DOHH2 (cell line): ENCODE data around the gene TTC39C.
A peak's percentile ranks its signal among the peaks of the same experiment; 100 is the strongest.

Source experiments
- H3F3A ChIP-seq: fragments of 200-600 bp; sonication (generic), shearing (Covaris generic); 2 replicates; pipeline ENCODE4 v1.6.0; 2016; ENCODE audit warnings: antibody characterized with exemption, mild to moderate bottlenecking; ENCODE audit not compliant: control insufficient read depth, insufficient read depth
- H3K27ac ChIP-seq: fragments of 200-600 bp; sonication (generic); 2 replicates; pipeline ENCODE4 v1.5.1; 2014; ENCODE audit warnings: low read depth, mild to moderate bottlenecking, low read length, moderate library complexity
- H3K27me3 ChIP-seq: fragments of 200-600 bp; sonication (generic); 2 replicates; pipeline ENCODE4 v1.6.1; 2014; ENCODE audit warnings: mild to moderate bottlenecking, low read length, mixed read lengths; ENCODE audit not compliant: control insufficient read depth
- H3K36me3 ChIP-seq: fragments of 200-600 bp; sonication (generic); 2 replicates; pipeline ENCODE4 v1.6.1; 2014; ENCODE audit warnings: mild to moderate bottlenecking, low read length, moderate library complexity, mixed read lengths; ENCODE audit not compliant: control insufficient read depth
- H3K4me1 ChIP-seq: fragments of 200-600 bp; sonication (generic); 2 replicates; pipeline ENCODE4 v1.6.1; 2014; ENCODE audit warnings: mild to moderate bottlenecking, low read length, mixed read lengths; ENCODE audit not compliant: control insufficient read depth
- H3K4me2 ChIP-seq: fragments of 200-600 bp; sonication (generic); 2 replicates; pipeline ENCODE4 v1.6.0; 2014; ENCODE audit warnings: mild to moderate bottlenecking, low read length, moderate library complexity
- H3K4me3 ChIP-seq: fragments of 200-600 bp; sonication (generic); 2 replicates; pipeline ENCODE4 v1.5.1; 2014; ENCODE audit warnings: mild to moderate bottlenecking, low read length, mixed read lengths
- H3K79me2 ChIP-seq: fragments of 200-600 bp; sonication (generic); 2 replicates; pipeline ENCODE4 v1.6.1; 2014; ENCODE audit warnings: mild to moderate bottlenecking, low read length, mixed read lengths; ENCODE audit not compliant: control insufficient read depth
- H3K9me2 ChIP-seq: fragments of 200-600 bp; sonication (generic); replicated peaks from 2 replicates; pipeline ENCODE4 v1.6.1; 2014; ENCODE audit warnings: mild to moderate bottlenecking, low read length, mixed read lengths; ENCODE audit not compliant: control insufficient read depth
- H3K9me3 ChIP-seq: fragments of 200-600 bp; sonication (generic); 2 replicates; pipeline ENCODE4 v1.6.1; 2014; ENCODE audit warnings: antibody characterized with exemption, low read length, mixed read lengths; ENCODE audit not compliant: control insufficient read depth, insufficient read depth
- H4K20me1 ChIP-seq: fragments of 200-600 bp; sonication (generic); 2 replicates; pipeline ENCODE4 v1.6.0; 2014; ENCODE audit warnings: low read depth, mild to moderate bottlenecking, antibody characterized with exemption, low read length, moderate library complexity; ENCODE audit not compliant: control insufficient read depth, insufficient read depth
- EZH2phosphoT487 ChIP-seq: fragments of 200-600 bp; sonication (generic); IDR thresholded peaks from 2 replicates; pipeline ENCODE4 v1.6.1; 2017; ENCODE audit warnings: borderline replicate concordance, mild to moderate bottlenecking, antibody characterized with exemption, low read length, moderate library complexity, mixed read lengths
- TF ChIP-seq, protein P1 (sequence below): fragments of 200-600 bp; sonication (generic); IDR thresholded peaks from one replicate; pipeline ENCODE4 v1.5.1; 2014; ENCODE audit warnings: antibody characterized with exemption, mild to moderate bottlenecking, low read depth, low read length; ENCODE audit not compliant: poor library complexity, severe bottlenecking

Gene TTC39C

DNA sequence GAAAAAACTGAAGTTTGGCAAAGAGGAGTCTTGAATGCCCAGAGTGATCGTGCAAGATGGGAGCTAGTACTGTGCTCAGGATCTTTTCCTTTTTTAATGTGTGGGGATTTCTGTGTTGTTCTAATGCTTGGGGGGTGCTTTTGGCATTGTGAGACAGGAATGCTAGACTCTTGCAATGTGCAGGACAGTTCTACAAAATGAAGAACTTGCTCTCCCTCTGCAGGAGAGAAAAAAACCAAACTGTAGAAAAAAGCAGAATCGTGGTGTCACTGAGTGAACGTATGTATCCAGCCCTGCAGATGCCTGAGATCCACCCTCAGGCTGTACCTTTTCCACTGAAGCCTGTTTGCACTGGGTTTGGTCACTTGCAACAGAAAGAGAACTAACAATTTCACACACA, 12.1 kb upstream of the TTC39C start:
- H3K36me3 ChIP-seq = no peaks in the 10 kb centered on the region
- TF ChIP-seq EZH2phosphoT487 = no peak
- H3K4me3 ChIP-seq = no peak overlapping the region
- H3K79me2 ChIP-seq = no peaks in the 10 kb centered on the region
- no peaks in the 10 kb centered on the region for H3K9me3 ChIP-seq
- no peaks in the 10 kb centered on the region for H3F3A ChIP-seq
- H4K20me1 ChIP-seq = no peaks in the 10 kb centered on the region
- H3K27me3 ChIP-seq = no peaks in the 10 kb centered on the region
- H3K4me1 ChIP-seq = peaks cover 35% of the 10 kb centered on the region
- H3K9me2 ChIP-seq = no peaks in the 10 kb centered on the region
- no peak overlapping the region for H3K27ac ChIP-seq
- H3K4me2 ChIP-seq = no peak overlapping the region

- no peak overlapping the region for H3K27ac ChIP-seq
- peaks cover 32% of the 10 kb centered on the region for H3K4me1 ChIP-seq
- no peaks in the 10 kb centered on the region for H3K9me2 ChIP-seq
- TF ChIP-seq EZH2phosphoT487 = no peak
- TF ChIP-seq, protein P1, sequence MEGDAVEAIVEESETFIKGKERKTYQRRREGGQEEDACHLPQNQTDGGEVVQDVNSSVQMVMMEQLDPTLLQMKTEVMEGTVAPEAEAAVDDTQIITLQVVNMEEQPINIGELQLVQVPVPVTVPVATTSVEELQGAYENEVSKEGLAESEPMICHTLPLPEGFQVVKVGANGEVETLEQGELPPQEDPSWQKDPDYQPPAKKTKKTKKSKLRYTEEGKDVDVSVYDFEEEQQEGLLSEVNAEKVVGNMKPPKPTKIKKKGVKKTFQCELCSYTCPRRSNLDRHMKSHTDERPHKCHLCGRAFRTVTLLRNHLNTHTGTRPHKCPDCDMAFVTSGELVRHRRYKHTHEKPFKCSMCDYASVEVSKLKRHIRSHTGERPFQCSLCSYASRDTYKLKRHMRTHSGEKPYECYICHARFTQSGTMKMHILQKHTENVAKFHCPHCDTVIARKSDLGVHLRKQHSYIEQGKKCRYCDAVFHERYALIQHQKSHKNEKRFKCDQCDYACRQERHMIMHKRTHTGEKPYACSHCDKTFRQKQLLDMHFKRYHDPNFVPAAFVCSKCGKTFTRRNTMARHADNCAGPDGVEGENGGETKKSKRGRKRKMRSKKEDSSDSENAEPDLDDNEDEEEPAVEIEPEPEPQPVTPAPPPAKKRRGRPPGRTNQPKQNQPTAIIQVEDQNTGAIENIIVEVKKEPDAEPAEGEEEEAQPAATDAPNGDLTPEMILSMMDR = no peak
- H3K27me3 ChIP-seq = no peaks in the 10 kb centered on the region
- no peaks in the 10 kb centered on the region for H3K79me2 ChIP-seq
- no peaks in the 10 kb centered on the region for H3K36me3 ChIP-seq
- no peaks in the 10 kb centered on the region for H4K20me1 ChIP-seq
- no peak overlapping the region for H3K4me3 ChIP-seq
- no peaks in the 10 kb centered on the region for H3F3A ChIP-seq
- no peaks in the 10 kb centered on the region for H3K9me3 ChIP-seq
- H3K4me2 ChIP-seq = no peak overlapping the region
Observed at GRCh38 chr18:24003288-24003687, 11.3 kb upstream of the TTC39C start.

- Histone ChIP-seq H3K9me2 (no peaks in the 10 kb centered on the region), H3K9me3 (no peaks in the 10 kb centered on the region), H3K4me2 (peak overlapping the region; percentile 22; the same call in 1 of the 2 replicates), H3K27ac (no peak overlapping the region), H3K36me3 (no peaks in the 10 kb centered on the region), H3K27me3 (no peaks in the 10 kb centered on the region), H3K4me3 (no peak overlapping the region), H4K20me1 (no peaks in the 10 kb centered on the region), H3K4me1 (peaks cover 39% of the 10 kb centered on the region), H3F3A (no peaks in the 10 kb centered on the region), H3K79me2 (no peaks in the 10 kb centered on the region)
- TF ChIP-seq EZH2phosphoT487 = no peak
- TF ChIP-seq, protein P1 = no peak
Observed at GRCh38 chr18:24003903-24004640, 10.5 kb upstream of the TTC39C start.

DNA sequence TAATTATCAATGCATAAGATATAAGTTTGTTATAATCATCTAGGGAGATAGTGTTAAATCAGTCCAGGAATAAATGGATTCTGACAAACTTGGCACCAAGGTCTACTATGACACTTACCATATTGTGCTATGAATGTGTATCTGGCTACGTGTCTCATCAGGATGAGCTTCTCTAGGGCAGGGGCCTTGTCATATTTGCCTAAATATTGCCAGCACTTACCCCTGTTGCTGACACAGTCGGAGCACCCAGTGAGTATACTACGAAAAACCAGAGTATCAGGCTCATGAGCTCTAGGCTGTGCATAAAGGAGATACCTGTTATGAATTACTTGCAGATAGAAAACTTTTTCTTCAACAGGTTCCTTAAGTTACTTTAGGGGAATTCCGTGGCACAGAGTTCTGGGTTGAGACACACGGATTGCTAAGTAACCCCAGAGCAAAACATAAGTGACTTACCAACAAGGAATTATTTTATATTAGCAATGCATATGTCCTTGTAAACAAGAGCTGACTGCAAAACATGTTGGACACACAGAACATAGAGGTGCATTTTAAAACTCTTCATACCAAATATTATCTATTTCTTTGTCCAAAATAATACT, 7.7 kb upstream of the TTC39C start:
- H4K20me1 ChIP-seq = no peaks in the 10 kb centered on the region
- no peaks in the 10 kb centered on the region for H3K9me2 ChIP-seq
- no peaks in the 10 kb centered on the region for H3K79me2 ChIP-seq
- TF ChIP-seq, protein P1 = no peak
- TF ChIP-seq EZH2phosphoT487 = no peak
- H3F3A ChIP-seq = peaks cover 6% of the 10 kb centered on the region; the same call in 1 of the 2 replicates
- no peak overlapping the region for H3K27ac ChIP-seq
- H3K4me2 ChIP-seq = no peak overlapping the region
- H3K27me3 ChIP-seq = no peaks in the 10 kb centered on the region
- H3K4me3 ChIP-seq = no peak overlapping the region
- H3K4me1 ChIP-seq = peaks cover 59% of the 10 kb centered on the region
- no peaks in the 10 kb centered on the region for H3K36me3 ChIP-seq
- H3K9me3 ChIP-seq = no peaks in the 10 kb centered on the region
